ENCODE measurements around the gene UPF2. TPM values are rescaled to one million over a fixed set of nuclear protein-coding genes. Genes with fewer than 3 reads are reported as not detected.
"Not testable (repeated sequence)": the region's sequence is repeated elsewhere in the genome, so short reads cannot be mapped to it uniquely, and the experiment has no call there.

The UPF2 gene
- total and polyA plus RNA-seq, 12 donors = 5.1 to 24.3 (median 12.1) TPM

GRCh38 chr10:11975795-11976194 lies 66.8 kb downstream of the UPF2 start:
- Histone ChIP-seq H3K36me3 (replicated peaks in 1 of 2) (peaks cover 0 to 13% of the 10 kb centered on the region in 2 donors), H3K27ac (no peak overlapping the region), H3K27me3 (no peaks in the 10 kb centered on the region), H3K4me3 (no peak overlapping the region), H3K4me1 (replicated peaks in 1 of 2) (no peaks in the 10 kb centered on the region), H3K9me3 (replicated peaks in 1 of 3) (no peaks in the 10 kb centered on the region)
- 95 to 97% (median 96%) methylated on average over 5 of the region's 5 CpGs for WGBS, 4 donors
- intact Hi-C loops (cut with DNase I) = no loop called here
- TF ChIP-seq CTCF (IDR thresholded peaks at IDR 0.05) (no peak), POLR2A (IDR thresholded peaks at IDR 0.05) (no peak)
- DNase-seq = no peak

DNA sequence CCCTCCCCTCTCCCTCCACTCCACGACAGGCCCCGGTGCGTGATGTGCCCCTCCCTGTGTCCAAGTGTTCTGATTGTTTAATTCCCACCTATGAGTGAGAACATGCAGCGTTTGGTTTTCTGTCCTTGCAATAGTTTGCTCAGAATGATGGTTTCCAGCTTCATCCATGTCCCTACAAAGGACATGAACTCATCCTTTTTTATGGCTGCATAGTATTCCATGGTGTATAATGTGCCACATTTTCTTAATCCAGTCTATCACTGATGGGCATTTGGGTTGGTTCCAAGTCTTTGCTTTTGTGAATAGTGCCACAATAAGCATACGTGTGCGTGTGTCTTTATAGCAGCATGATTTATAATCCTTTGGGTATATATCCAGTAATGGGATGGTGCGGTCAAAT lies 70.1 kb downstream of the UPF2 start:
- H3K27me3 ChIP-seq; H3K4me3 ChIP-seq; H3K27ac ChIP-seq; H3K4me1 ChIP-seq (replicated peaks in 1 of 2); H3K9me3 ChIP-seq (replicated peaks in 1 of 3); DNase-seq; intact Hi-C loops (cut with DNase I): not testable (repeated sequence)
- WGBS, 4 donors = 82 to 99% (median 94%) methylated on average over 7 of the region's 7 CpGs
- peaks cover 0 to 13% of the 10 kb centered on the region in 2 donors for H3K36me3 ChIP-seq (replicated peaks in 1 of 2)

DNA sequence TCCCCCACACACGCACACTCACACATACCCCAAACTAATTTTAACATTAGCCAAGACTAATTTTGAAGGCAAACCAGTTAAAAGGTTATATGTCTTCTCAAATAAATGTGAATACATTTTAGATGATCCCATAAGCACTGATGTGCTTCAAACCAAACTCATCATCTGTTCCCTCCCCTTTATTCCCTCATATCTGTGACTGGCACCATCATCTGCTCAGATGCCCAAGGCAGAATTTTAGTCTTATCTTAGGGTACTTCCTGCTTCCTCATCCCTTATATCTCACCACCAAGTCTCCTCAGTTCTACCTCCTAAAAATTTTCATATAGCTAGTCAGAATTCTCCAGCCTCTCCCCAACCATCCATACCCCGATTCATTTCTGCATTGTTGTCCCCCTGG lies 80.4 kb downstream of the UPF2 start:
- Histone ChIP-seq H3K4me1 (replicated peaks in 1 of 2) (no peaks in the 10 kb centered on the region), H3K27me3 (no peaks in the 10 kb centered on the region), H3K36me3 (replicated peaks in 1 of 2) (peaks cover 0 to 43% of the 10 kb centered on the region in 2 donors), H3K4me3 (no peak overlapping the region), H3K27ac (no peak overlapping the region), H3K9me3 (replicated peaks in 1 of 3) (no peaks in the 10 kb centered on the region)
- DNase-seq = no peak
- intact Hi-C loops (cut with DNase I) = no loop called here
- WGBS, 4 donors = 97 to 100% (median 100%) methylated on average over 2 of the region's 2 CpGs
- TF ChIP-seq POLR2A (IDR thresholded peaks at IDR 0.05) = no peak
- no peak for TF ChIP-seq CTCF (IDR thresholded peaks at IDR 0.05)

DNA sequence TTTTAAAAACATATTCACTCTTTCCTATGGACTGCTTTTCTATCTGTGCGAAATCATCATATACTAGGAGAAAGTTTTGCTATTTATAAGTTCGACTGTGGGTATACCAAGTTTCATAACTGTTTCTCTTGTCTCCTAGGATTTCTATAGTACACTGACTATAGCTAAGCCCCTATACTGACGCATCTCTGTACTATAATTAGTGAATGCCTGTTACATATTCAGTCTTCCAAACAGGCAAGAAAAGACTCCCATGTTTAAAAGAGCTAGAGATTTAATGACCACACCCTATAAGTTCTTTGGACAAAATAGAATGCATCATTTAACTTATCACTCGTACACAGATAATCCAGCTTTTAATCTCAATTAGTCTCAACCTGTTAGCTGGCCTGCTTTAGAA lies 80.8 kb downstream of the UPF2 start:
- Histone ChIP-seq H3K9me3 (replicated peaks in 1 of 3) (no peaks in the 10 kb centered on the region), H3K27me3 (no peaks in the 10 kb centered on the region), H3K27ac (no peak overlapping the region), H3K4me3 (no peak overlapping the region), H3K4me1 (replicated peaks in 1 of 2) (no peaks in the 10 kb centered on the region), H3K36me3 (replicated peaks in 1 of 2) (peaks cover 0 to 43% of the 10 kb centered on the region in 2 donors)
- intact Hi-C loops (cut with DNase I) = no loop called here
- TF ChIP-seq CTCF (IDR thresholded peaks at IDR 0.05) = no peak
- TF ChIP-seq POLR2A (IDR thresholded peaks at IDR 0.05) = no peak
- no peak for DNase-seq
- 95 to 98% (median 96%) methylated on average over 4 of the region's 4 CpGs for WGBS, 4 donors

- Histone ChIP-seq H3K27ac (no peak overlapping the region), H3K4me1 (replicated peaks in 1 of 2) (no peaks in the 10 kb centered on the region), H3K4me3 (no peak overlapping the region), H3K36me3 (replicated peaks in 1 of 2) (peaks cover 0 to 46% of the 10 kb centered on the region in 2 donors), H3K9me3 (replicated peaks in 1 of 3) (no peaks in the 10 kb centered on the region), H3K27me3 (no peaks in the 10 kb centered on the region)
- WGBS, 4 donors = 96 to 98% (median 98%) methylated on average over 4 of the region's 4 CpGs
- intact Hi-C loops (cut with DNase I) = no loop called here
- TF ChIP-seq POLR2A (IDR thresholded peaks at IDR 0.05) (no peak), CTCF (IDR thresholded peaks at IDR 0.05) (no peak)
- DNase-seq = no peak
Observed at GRCh38 chr10:11959966-11960365, 82.6 kb downstream of the UPF2 start.

Measured in adrenal gland (tissue), 12 donors.